Naive thymus-derived CD4-positive, alpha-beta T cell (primary cell): ENCODE measurements around the gene CRB2. TPM values are rescaled to one million over a fixed set of nuclear protein-coding genes. Genes with fewer than 3 reads are reported as not detected.

Experiments
- ATAC-seq: fragments of 150-1000 bp; cut with Tn5 transposase; 2 replicates; pipeline ENCODE4 v1.10.0; 2021; ENCODE audit warnings: mild to moderate bottlenecking, moderate library complexity
- CTCF ChIA-PET: fragments of 350-600 bp; sonication (Branson Sonifier 250); formaldehyde crosslinking; loops from one replicate; lab custom pipeline; 2021; ENCODE audit warnings: antibody characterized with exemption; lab: Charles Lee
- POLR2A ChIA-PET: fragments of 350-600 bp; sonication (Branson Sonifier 250); formaldehyde crosslinking; loops from one replicate; lab custom pipeline; 2021; ENCODE audit warnings: antibody characterized with exemption, inconsistent platforms; lab: Charles Lee
- DNase-seq, 9 donors: peaks; one replicate each; pipeline versions ENCODE4 v3.0.0 to v3.0.0-alpha.2; 2020 to 2022; ENCODE audit warnings: mixed read lengths in 1 of 9
- H3K27ac ChIP-seq: one replicate; pipeline ENCODE4 v1.7.0; 2013; ENCODE audit warnings: mild to moderate bottlenecking, low read depth, low read length, moderate library complexity
- H3K27me3 ChIP-seq, 2 donors: one replicate each; pipeline ENCODE4 v1.7.0; 2013; ENCODE audit warnings: low read length in 2 of 2, mild to moderate bottlenecking in 2 of 2, moderate library complexity in 2 of 2; ENCODE audit not compliant: control insufficient read depth in 2 of 2, insufficient read depth in 2 of 2
- H3K36me3 ChIP-seq, 3 experiments: 1 replicate in 2 of 3; 2 replicates in 1 of 3; pipeline ENCODE4 v1.7.0; 2013; ENCODE audit warnings: low read length in 3 of 3, mild to moderate bottlenecking in 3 of 3, moderate library complexity in 1 of 3; ENCODE audit not compliant: insufficient read depth in 3 of 3, control insufficient read depth in 2 of 3
- H3K4me1 ChIP-seq, 2 donors: one replicate each; pipeline ENCODE4 v1.7.0; 2013; ENCODE audit warnings: low read length in 2 of 2, mild to moderate bottlenecking in 2 of 2, moderate library complexity in 1 of 2; ENCODE audit not compliant: control insufficient read depth in 2 of 2, insufficient read depth in 2 of 2
- H3K4me3 ChIP-seq: 2 replicates; pipeline ENCODE4 v1.7.0; 2013; ENCODE audit warnings: mild to moderate bottlenecking, low read length
- H3K9me3 ChIP-seq, 3 experiments: 1 replicate in 2 of 3; 2 replicates in 1 of 3; pipeline ENCODE4 v1.7.0; 2013; ENCODE audit warnings: low read length in 3 of 3; ENCODE audit not compliant: control insufficient read depth in 2 of 3
- H3K27ac Mint-ChIP-seq, 9 donors: one replicate each; pipeline ENCODE4 v1.8.0; 2020 to 2022; ENCODE audit warnings: mixed read lengths in 9 of 9, mild to moderate bottlenecking in 8 of 9, moderate library complexity in 5 of 9, inconsistent platforms in 2 of 9
- H3K27me3 Mint-ChIP-seq, 5 donors: one replicate each; pipeline ENCODE4 v1.8.0; 2021 to 2022; ENCODE audit warnings: mixed read lengths in 5 of 5, mild to moderate bottlenecking in 1 of 5
- H3K36me3 Mint-ChIP-seq, 5 donors: one replicate each; pipeline ENCODE4 v1.8.0; 2020 to 2022; ENCODE audit warnings: mixed read lengths in 5 of 5, mild to moderate bottlenecking in 3 of 5, inconsistent platforms in 1 of 5
- H3K4me1 Mint-ChIP-seq, 7 donors: one replicate each; pipeline ENCODE4 v1.8.0; 2020 to 2022; ENCODE audit warnings: mixed read lengths in 7 of 7, mild to moderate bottlenecking in 3 of 7, inconsistent platforms in 1 of 7
- H3K4me3 Mint-ChIP-seq, 10 donors: one replicate each; pipeline ENCODE4 v1.8.0; 2020 to 2022; ENCODE audit warnings: mild to moderate bottlenecking in 10 of 10, mixed read lengths in 10 of 10, moderate library complexity in 6 of 10, inconsistent platforms in 2 of 10
- H3K9me3 Mint-ChIP-seq, 11 donors: one replicate each; pipeline ENCODE4 v1.8.0; 2020 to 2022; ENCODE audit warnings: mixed read lengths in 11 of 11, mild to moderate bottlenecking in 4 of 11, inconsistent platforms in 1 of 11, moderate library complexity in 1 of 11
- intact Hi-C, 2 donors: fragments of 100-400 bp; cut with micrococcal nuclease; formaldehyde crosslinking; loops; one replicate each; pipeline ENCODE4 v1.15.1; 2023
- polyA plus RNA-seq, 2 donors: library from polyadenylated mRNA; unstranded; fragments of 300-500 nt; fragmentation: Illumina TruSeq; gene quantifications; one replicate each; pipeline ENCODE4 v1.2.3, GENCODE V29; 2021
- total RNA-seq, 6 experiments: library from RNA in 5 of 6; stranded (reverse) in 5 of 6; gene quantifications; 1 replicate in 5 of 6; 2 replicates in 1 of 6; pipeline ENCODE4 v1.2.3 and lab custom pipeline; 2021 to 2026

The CRB2 gene
- total and polyA plus RNA-seq, 7 experiments from 2014 or later: not detected

DNA sequence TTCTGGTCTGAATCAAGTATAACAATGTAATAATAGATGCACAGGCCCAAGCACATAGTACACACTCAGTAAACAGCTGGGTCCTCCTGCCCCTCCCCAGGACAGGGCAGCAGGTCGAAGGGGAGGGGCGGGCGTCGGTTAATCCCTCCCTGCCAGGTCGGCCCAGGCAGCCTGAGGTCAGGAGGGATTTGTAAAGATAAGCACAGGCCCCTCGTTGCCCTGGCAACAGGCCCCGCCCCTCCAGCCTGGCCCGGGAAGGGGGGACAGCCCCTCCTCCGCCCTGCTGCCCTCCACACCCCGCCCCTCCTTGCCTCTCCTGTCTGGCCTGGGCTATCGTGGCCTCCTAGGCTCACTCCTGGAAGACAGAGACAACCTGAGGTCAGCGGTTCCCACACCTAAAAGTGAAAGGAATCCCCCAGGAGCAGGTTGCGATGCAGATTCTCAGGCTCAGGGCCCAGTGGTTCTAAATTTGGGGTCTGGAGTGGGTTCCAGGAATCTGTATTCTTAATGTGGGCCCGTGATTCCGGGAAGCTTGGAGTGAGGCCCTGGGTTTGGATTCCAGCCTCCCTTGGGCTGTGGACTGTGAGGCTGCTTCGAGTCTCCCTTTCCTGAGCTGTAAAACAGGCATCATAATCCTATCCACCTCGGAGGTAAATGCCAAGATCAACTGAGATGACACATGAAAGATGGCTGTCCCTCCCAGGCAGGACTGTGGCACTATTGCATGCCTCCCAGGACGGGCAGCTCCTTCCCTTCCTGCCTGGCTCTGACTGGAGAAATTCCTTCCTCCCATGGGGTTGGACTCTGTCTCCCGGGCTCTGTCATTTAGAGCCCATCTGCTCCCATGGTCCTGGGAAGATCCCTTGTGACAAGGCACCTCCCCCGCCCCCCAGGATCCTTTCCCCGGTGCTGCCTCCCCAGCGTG, 4.4 kb downstream of the CRB2 start:
- Histone ChIP-seq H3K27ac (no peak overlapping the region), H3K4me3 (no peak overlapping the region), H3K9me3 (no peaks in the 10 kb centered on the region), H3K36me3 (no peaks in the 10 kb centered on the region), H3K27me3 (no peaks in the 10 kb centered on the region), H3K4me1 (no peaks in the 10 kb centered on the region)
- Mint-ChIP-seq H3K36me3 (no peaks in the 10 kb centered on the region), H3K4me3 (peak overlapping the region in 2 of 10 donors; percentile 19 to 41), H3K4me1 (peaks cover 0 to 31% (median 19%) of the 10 kb centered on the region in 7 donors), H3K9me3 (no peaks in the 10 kb centered on the region), H3K27me3 (peaks cover 0 to 8% (median 0%) of the 10 kb centered on the region in 5 donors), H3K27ac (peak overlapping the region in 3 of 9 donors; percentile 5 to 83 (median 40))
- peak; percentile 36 for ATAC-seq
- DNase-seq: peak in 3 of 9 donors; percentile 30 to 38 (median 32)
- intact Hi-C loops: no loop called here
- CTCF ChIA-PET: no interaction called here
- POLR2A ChIA-PET: no interaction called here

DNA sequence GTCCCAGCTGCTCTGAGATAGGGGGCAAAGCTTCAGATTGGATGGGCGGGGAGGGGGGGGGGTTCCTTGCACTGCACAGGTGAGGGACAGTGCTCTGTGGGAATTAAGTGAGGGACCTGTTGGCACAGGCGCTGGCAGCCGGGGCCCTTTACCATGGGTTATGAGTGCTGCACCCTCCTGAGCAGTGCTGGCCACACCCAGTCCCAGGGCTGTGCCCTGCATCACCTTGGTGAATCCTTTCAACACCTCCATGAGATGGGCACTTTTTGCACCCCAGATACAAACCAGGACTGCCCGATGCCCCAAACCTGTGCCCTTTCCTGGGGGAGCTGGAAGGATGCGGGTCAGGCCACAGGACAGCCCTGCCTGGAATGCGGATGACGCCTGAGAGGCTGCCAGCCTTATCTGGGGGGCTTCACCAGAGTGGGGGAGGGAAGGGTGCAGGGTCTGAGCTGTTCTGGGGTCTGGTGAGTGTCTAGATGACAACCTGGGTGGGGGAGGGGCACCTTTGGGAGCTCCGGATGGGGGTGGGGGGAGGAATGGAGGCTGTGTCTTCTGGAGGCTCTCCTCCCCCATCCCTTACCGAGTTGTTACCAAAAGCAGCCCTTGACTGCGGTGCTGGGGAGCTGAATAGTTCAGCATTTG, 5.2 kb downstream of the CRB2 start:
- H3K4me1 Mint-ChIP-seq: peaks cover 0 to 31% (median 19%) of the 10 kb centered on the region in 7 donors
- no peaks in the 10 kb centered on the region for H3K9me3 ChIP-seq
- no peaks in the 10 kb centered on the region for H3K36me3 Mint-ChIP-seq
- no peak for DNase-seq
- no peaks in the 10 kb centered on the region for H3K4me1 ChIP-seq
- no peak for ATAC-seq
- ChIA-PET POLR2A (no interaction called here), CTCF (no interaction called here)
- intact Hi-C loops: no loop called here
- no peaks in the 10 kb centered on the region for H3K9me3 Mint-ChIP-seq
- H3K27ac ChIP-seq: no peak overlapping the region
- H3K27ac Mint-ChIP-seq: no peak overlapping the region
- no peaks in the 10 kb centered on the region for H3K36me3 ChIP-seq
- no peak overlapping the region for H3K4me3 ChIP-seq
- H3K4me3 Mint-ChIP-seq: peak overlapping the region in 1 of 10 donors; percentile 13
- no peaks in the 10 kb centered on the region for H3K27me3 ChIP-seq
- H3K27me3 Mint-ChIP-seq: peaks cover 0 to 8% (median 0%) of the 10 kb centered on the region in 5 donors

- Mint-ChIP-seq H3K4me1 (peaks cover 0 to 29% (median 19%) of the 10 kb centered on the region in 7 donors), H3K36me3 (no peaks in the 10 kb centered on the region), H3K4me3 (no peak overlapping the region), H3K27me3 (peaks cover 0 to 8% (median 0%) of the 10 kb centered on the region in 5 donors), H3K9me3 (no peaks in the 10 kb centered on the region), H3K27ac (no peak overlapping the region)
- POLR2A ChIA-PET: no interaction called here
- Histone ChIP-seq H3K4me1 (no peaks in the 10 kb centered on the region), H3K27ac (no peak overlapping the region), H3K27me3 (no peaks in the 10 kb centered on the region), H3K36me3 (no peaks in the 10 kb centered on the region), H3K4me3 (no peak overlapping the region), H3K9me3 (no peaks in the 10 kb centered on the region)
- intact Hi-C loops: no loop called here
- no peak for DNase-seq
- CTCF ChIA-PET: no interaction called here
- no peak for ATAC-seq
These were observed 5.9 kb downstream of the CRB2 start for GRCh38 chr9:123361731-123362510.

DNA sequence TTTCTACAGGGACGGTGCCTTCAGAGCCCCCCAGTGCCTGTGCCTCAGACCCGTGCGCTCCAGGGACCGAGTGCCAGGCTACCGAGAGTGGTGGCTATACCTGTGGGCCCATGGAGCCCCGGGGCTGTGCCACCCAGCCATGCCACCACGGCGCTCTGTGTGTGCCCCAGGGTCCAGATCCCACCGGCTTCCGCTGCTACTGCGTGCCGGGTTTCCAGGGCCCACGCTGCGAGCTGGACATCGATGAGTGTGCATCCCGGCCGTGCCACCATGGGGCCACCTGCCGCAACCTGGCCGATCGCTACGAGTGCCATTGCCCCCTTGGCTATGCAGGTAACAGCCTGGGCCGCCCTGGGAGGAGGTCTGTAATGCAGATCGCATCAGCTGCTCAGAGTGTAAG, 6.9 kb downstream of the CRB2 start:
- no peak overlapping the region for H3K27ac Mint-ChIP-seq
- ChIA-PET CTCF (no interaction called here), POLR2A (no interaction called here)
- H3K4me3 ChIP-seq: no peak overlapping the region
- intact Hi-C loops: no loop called here
- H3K27ac ChIP-seq: no peak overlapping the region
- H3K36me3 Mint-ChIP-seq: no peaks in the 10 kb centered on the region
- peaks cover 0 to 13% (median 0%) of the 10 kb centered on the region in 5 donors for H3K27me3 Mint-ChIP-seq
- no peak overlapping the region for H3K4me3 Mint-ChIP-seq
- H3K36me3 ChIP-seq: no peaks in the 10 kb centered on the region
- no peak for ATAC-seq
- H3K4me1 ChIP-seq: no peaks in the 10 kb centered on the region
- H3K4me1 Mint-ChIP-seq: peaks cover 0 to 29% (median 19%) of the 10 kb centered on the region in 7 donors
- H3K27me3 ChIP-seq: no peaks in the 10 kb centered on the region
- no peak for DNase-seq
- H3K9me3 ChIP-seq: no peaks in the 10 kb centered on the region
- H3K9me3 Mint-ChIP-seq: no peaks in the 10 kb centered on the region

GRCh38 chr9:123364241-123364824, 8.3 kb downstream of the CRB2 start:
- H3K4me3 Mint-ChIP-seq: no peak overlapping the region
- H3K9me3 Mint-ChIP-seq: peaks cover 0 to 2% (median 0%) of the 10 kb centered on the region in 11 donors
- H3K36me3 Mint-ChIP-seq: no peaks in the 10 kb centered on the region
- H3K36me3 ChIP-seq: no peaks in the 10 kb centered on the region
- DNase-seq (no peak), ATAC-seq (no peak)
- no peaks in the 10 kb centered on the region for H3K9me3 ChIP-seq
- H3K27me3 Mint-ChIP-seq: peaks cover 1 to 17% (median 3%) of the 10 kb centered on the region in 5 donors
- POLR2A ChIA-PET: no interaction called here
- H3K27me3 ChIP-seq: no peaks in the 10 kb centered on the region
- no peak overlapping the region for H3K4me3 ChIP-seq
- CTCF ChIA-PET: no interaction called here
- peaks cover 0 to 16% (median 7%) of the 10 kb centered on the region in 7 donors for H3K4me1 Mint-ChIP-seq
- intact Hi-C loops: no loop called here
- H3K4me1 ChIP-seq: no peaks in the 10 kb centered on the region
- no peak overlapping the region for H3K27ac ChIP-seq
- no peak overlapping the region for H3K27ac Mint-ChIP-seq

DNA sequence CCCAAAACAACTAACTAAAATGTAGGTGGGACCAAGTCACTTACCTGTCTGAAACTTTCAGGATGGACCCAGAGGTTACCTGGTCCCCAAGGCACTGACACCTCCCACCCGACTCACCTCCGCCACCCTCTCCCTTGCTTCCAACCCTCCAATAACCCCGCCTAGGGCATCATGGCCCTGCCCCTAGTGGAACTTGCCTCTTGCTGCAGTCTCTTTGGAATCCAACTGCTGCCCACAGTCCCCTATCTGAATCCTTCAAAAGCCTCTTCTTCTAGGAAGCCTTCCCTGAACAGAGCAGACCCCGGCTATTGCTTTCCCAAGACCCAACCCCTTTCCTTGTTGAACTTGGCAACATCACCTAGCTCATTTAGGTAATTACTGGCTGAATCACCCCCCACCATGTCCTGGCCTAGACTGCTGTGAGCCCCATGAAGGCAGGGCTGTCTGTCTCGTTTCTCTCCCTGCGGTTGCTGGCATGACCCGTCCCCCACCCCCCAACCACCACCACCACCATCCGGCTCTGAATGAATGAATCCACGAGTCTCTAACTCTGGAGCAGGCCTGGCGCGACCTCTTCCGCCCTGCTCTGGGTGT, 9.4 kb downstream of the CRB2 start:
- Histone ChIP-seq H3K9me3 (no peaks in the 10 kb centered on the region), H3K36me3 (no peaks in the 10 kb centered on the region), H3K4me3 (no peak overlapping the region), H3K27me3 (no peaks in the 10 kb centered on the region), H3K27ac (no peak overlapping the region), H3K4me1 (no peaks in the 10 kb centered on the region)
- DNase-seq: no peak
- Mint-ChIP-seq H3K4me1 (peaks cover 0 to 6% (median 0%) of the 10 kb centered on the region in 7 donors), H3K27me3 (peaks cover 7 to 20% (median 9%) of the 10 kb centered on the region in 5 donors), H3K9me3 (peaks cover 0 to 2% (median 0%) of the 10 kb centered on the region in 11 donors), H3K36me3 (no peaks in the 10 kb centered on the region), H3K27ac (no peak overlapping the region), H3K4me3 (no peak overlapping the region)
- ATAC-seq: no peak
- ChIA-PET CTCF (no interaction called here), POLR2A (no interaction called here)
- intact Hi-C loops: no loop called here
